C4-2B (cell line): ENCODE measurements around the gene SYNDIG1.

Source experiments
- ZFX ChIP-seq: fragments of 450-650 bp; IDR thresholded peaks from 2 replicates; pipeline ENCODE4 v1.6.1; 2017
- TF ChIP-seq, protein P1 (sequence below): fragments of 450-650 bp; conservative IDR thresholded peaks from 2 replicates; pipeline ENCODE4 v1.5.1; 2017; ENCODE audit warnings: mild to moderate bottlenecking

DNA sequence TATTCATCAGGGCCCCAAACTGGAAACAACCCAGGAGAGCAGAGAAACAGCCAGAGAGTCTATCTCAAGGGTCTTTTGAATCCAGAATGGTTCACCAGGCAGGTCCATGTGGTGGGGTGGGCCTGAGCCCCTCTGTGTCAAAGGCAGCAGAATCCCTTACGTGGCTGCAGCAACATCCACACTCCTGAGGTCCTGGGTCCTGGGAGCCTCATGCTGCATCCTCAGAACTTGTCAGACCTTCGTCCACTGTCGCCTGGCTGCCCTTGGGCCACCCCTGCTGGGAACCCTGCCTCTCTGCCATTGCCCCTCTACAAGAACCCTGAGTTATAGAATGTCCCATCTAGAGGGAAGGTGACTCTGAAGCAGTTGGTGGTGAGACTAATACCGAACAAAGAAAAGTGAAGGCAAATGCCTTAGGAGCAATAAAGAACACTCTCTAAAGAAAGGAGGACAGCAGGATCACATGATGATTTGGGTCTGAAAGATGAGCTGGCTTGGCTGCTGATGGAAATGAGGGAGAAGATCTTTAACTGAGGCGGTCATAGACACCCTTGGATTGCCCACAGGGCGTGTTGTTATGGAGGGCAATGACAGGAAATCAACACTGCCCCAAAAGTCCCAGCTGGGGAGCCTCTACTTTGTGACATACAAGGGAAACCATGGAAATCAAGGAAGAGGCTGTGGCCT is 161.2 kb downstream of the SYNDIG1 start:
- TF ChIP-seq, protein P1, sequence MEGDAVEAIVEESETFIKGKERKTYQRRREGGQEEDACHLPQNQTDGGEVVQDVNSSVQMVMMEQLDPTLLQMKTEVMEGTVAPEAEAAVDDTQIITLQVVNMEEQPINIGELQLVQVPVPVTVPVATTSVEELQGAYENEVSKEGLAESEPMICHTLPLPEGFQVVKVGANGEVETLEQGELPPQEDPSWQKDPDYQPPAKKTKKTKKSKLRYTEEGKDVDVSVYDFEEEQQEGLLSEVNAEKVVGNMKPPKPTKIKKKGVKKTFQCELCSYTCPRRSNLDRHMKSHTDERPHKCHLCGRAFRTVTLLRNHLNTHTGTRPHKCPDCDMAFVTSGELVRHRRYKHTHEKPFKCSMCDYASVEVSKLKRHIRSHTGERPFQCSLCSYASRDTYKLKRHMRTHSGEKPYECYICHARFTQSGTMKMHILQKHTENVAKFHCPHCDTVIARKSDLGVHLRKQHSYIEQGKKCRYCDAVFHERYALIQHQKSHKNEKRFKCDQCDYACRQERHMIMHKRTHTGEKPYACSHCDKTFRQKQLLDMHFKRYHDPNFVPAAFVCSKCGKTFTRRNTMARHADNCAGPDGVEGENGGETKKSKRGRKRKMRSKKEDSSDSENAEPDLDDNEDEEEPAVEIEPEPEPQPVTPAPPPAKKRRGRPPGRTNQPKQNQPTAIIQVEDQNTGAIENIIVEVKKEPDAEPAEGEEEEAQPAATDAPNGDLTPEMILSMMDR, result no peak
- TF ChIP-seq ZFX, result no peak
